NB4 (cell line): Measurements from ENCODE around the gene CNPY2.

ENCODE experiments used
- POLR2A ChIP-seq: IDR thresholded peaks from 2 replicates; pipeline ENCODE4 v1.6.1; 2011; ENCODE audit warnings: mild to moderate bottlenecking; ENCODE audit not compliant: insufficient read length; ENCODE audit errors: extremely low read depth
- TF ChIP-seq, protein P1 (sequence below): IDR thresholded peaks from one replicate; pipeline ENCODE4 v1.5.1; 2012; ENCODE audit warnings: low read depth, low read length
- TF ChIP-seq, protein P2 (sequence below): IDR thresholded peaks from 2 replicates; pipeline ENCODE4 v1.6.1; 2011; ENCODE audit warnings: low read depth, low read length

DNA sequence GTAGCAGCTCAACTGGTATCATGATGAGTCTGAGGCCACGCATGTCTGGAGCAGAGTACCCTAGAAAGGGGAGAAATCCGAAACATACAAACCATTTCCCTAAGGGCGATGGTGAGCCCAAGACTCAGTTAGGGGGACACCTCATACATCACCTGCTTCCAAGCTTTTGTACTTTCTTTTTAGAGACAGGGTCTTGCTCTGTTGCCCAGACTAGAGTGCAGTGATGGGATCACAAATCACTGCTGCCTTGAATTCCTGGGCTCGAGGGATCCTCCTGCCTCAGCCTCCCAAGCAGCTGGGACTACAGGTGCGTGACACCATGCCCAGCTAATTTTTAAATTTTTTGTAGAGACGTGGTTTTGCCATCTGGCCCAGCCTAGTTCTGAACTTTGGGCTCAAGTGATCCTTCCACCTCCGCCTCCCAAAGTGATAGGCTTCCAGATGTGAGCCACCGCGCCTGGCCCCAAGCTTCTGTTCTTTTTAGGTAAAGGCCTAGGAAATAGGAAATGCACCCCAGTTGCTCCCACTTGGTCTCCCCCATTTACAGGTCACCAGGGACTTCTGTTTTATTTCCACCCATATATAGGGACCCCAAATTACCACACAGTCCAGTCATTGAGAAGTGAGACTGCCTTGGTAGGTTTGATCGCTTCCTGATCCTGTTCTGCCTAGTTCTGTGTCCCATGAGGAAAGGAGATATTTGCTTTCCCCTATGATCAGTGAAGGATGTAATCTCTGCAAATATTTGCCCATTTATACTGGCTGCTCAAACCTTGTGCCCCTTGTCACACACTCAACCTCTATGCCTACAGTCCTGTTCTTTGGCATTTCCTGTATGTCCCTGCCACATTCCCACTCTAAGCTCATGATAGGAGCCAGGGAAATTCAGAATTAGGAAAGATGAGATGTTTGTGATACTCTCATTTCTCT is 46.6 kb upstream of the CNPY2 start, which contains the start of gene APOF:
- no peak for TF ChIP-seq POLR2A
- TF ChIP-seq, protein P1, sequence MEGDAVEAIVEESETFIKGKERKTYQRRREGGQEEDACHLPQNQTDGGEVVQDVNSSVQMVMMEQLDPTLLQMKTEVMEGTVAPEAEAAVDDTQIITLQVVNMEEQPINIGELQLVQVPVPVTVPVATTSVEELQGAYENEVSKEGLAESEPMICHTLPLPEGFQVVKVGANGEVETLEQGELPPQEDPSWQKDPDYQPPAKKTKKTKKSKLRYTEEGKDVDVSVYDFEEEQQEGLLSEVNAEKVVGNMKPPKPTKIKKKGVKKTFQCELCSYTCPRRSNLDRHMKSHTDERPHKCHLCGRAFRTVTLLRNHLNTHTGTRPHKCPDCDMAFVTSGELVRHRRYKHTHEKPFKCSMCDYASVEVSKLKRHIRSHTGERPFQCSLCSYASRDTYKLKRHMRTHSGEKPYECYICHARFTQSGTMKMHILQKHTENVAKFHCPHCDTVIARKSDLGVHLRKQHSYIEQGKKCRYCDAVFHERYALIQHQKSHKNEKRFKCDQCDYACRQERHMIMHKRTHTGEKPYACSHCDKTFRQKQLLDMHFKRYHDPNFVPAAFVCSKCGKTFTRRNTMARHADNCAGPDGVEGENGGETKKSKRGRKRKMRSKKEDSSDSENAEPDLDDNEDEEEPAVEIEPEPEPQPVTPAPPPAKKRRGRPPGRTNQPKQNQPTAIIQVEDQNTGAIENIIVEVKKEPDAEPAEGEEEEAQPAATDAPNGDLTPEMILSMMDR, result no peak
- TF ChIP-seq, protein P2, sequence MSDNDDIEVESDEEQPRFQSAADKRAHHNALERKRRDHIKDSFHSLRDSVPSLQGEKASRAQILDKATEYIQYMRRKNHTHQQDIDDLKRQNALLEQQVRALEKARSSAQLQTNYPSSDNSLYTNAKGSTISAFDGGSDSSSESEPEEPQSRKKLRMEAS, result no peak
